MM.1S (cell line): Measurements from ENCODE around the gene CCDC187.

Source experiments
- EZH2 ChIP-seq: fragments of 300-600 bp; sonication (generic); optimal IDR thresholded peaks from 2 replicates; pipeline ENCODE3; 2017; ENCODE audit warnings: low read depth, mild to moderate bottlenecking, antibody characterized with exemption, low read length, mixed read lengths
- TF ChIP-seq, protein P1 (sequence below): fragments of 300-600 bp; sonication (generic); IDR thresholded peaks from 2 replicates; pipeline ENCODE4 v1.5.1; 2016; ENCODE audit warnings: antibody characterized with exemption, low read length, mixed read lengths

DNA sequence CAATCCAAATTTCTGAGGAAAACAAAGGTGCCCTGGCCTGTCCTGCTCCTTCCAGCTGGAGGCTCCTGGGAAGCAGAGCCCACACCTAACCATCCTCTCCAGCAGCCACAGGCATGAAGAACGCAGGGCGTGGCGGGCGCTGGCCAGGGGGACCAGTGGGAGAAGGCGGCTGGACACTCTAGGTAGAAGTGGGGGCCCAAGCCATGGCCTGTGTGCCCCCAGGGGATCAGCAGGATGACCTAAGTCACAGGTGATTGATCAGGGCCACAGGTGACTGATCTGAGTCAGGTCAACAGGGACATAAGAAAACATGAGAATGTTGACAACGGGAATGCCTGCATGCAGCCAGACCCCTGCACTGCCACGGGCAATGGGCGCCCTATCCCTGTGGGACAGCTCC is 61.6 kb downstream of the CCDC187 start:
- no peak for TF ChIP-seq EZH2
- TF ChIP-seq, protein P1, sequence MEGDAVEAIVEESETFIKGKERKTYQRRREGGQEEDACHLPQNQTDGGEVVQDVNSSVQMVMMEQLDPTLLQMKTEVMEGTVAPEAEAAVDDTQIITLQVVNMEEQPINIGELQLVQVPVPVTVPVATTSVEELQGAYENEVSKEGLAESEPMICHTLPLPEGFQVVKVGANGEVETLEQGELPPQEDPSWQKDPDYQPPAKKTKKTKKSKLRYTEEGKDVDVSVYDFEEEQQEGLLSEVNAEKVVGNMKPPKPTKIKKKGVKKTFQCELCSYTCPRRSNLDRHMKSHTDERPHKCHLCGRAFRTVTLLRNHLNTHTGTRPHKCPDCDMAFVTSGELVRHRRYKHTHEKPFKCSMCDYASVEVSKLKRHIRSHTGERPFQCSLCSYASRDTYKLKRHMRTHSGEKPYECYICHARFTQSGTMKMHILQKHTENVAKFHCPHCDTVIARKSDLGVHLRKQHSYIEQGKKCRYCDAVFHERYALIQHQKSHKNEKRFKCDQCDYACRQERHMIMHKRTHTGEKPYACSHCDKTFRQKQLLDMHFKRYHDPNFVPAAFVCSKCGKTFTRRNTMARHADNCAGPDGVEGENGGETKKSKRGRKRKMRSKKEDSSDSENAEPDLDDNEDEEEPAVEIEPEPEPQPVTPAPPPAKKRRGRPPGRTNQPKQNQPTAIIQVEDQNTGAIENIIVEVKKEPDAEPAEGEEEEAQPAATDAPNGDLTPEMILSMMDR: no peak
